SK-N-SH treated with all-trans-retinoic acid at 6 μM for 48 hours (cell line): ENCODE measurements around the gene USP40.

Experiments
- SNAI2 ChIP-seq: fragments of 250-450 bp; sonication (Bioruptor Pico); IDR thresholded peaks from 2 replicates; pipeline ENCODE4 v1.5.0; 2020; ENCODE audit warnings: mild to moderate bottlenecking, moderate library complexity
- ZC3H10 ChIP-seq: fragments of 250-450 bp; sonication (Bioruptor Pico); IDR thresholded peaks from 2 replicates; pipeline ENCODE4 v1.5.1; 2021; ENCODE audit warnings: mild to moderate bottlenecking, moderate library complexity

- TF ChIP-seq ZC3H10 (no peak), SNAI2 (CRISPR knock-in tag) (no peak)
Observed at GRCh38 chr2:233489143-233489542, 77.4 kb downstream of the USP40 start.
